B cell (primary cell): ENCODE data around the gene LAIR1. TPM values are rescaled to one million over a fixed set of nuclear protein-coding genes. Genes with fewer than 3 reads are reported as not detected.
A peak's percentile ranks its signal among the peaks of the same experiment; 100 is the strongest.

Experiments
- ATAC-seq: fragments of 200-7000 bp; cut with Tn5 transposase; one replicate; pipeline ENCODE4 v1.10.0; 2021; ENCODE audit warnings: low read depth, mild to moderate bottlenecking, moderate number of reproducible peaks, moderate library complexity
- CTCF ChIA-PET: fragments of 350-600 bp; sonication (Branson Sonifier 250); formaldehyde crosslinking; loops from one replicate; lab custom pipeline; 2021; ENCODE audit warnings: antibody characterized with exemption, inconsistent platforms; lab: Charles Lee
- POLR2A ChIA-PET: fragments of 350-600 bp; sonication (Branson Sonifier 250); formaldehyde crosslinking; loops from one replicate; lab custom pipeline; 2021; ENCODE audit warnings: antibody characterized with exemption; lab: Charles Lee
- DNase-seq: peaks from one replicate; pipeline ENCODE4 v3.0.0; 2013
- H2AFZ ChIP-seq: 2 replicates; pipeline ENCODE4 v1.6.1; 2012; ENCODE audit warnings: mild to moderate bottlenecking, low read depth, low read length; ENCODE audit not compliant: insufficient read depth, poor library complexity, severe bottlenecking
- H3K27ac ChIP-seq, 2 donors: 1 replicate in 1 of 2; 2 replicates in 1 of 2; pipeline ENCODE4 v1.5.1; 2012 to 2013; ENCODE audit warnings: low read length in 2 of 2, mild to moderate bottlenecking in 2 of 2, moderate library complexity in 1 of 2
- H3K27me3 ChIP-seq, 4 experiments: fragments of 200-600 bp in 1 of 4; sonication (generic) in 1 of 4; replicated peaks in 1 of 4; 1 replicate in 2 of 4; 2 replicates in 2 of 4; pipeline versions ENCODE4 v1.6.1 to v1.7.0; 2013 to 2016; ENCODE audit warnings: low read length in 3 of 4, mild to moderate bottlenecking in 2 of 4, mixed read lengths in 1 of 4, moderate library complexity in 1 of 4; ENCODE audit not compliant: insufficient read depth in 4 of 4, control insufficient read depth in 3 of 4; ENCODE audit errors: control extremely low read depth in 1 of 4
- H3K36me3 ChIP-seq, 2 experiments: replicated peaks in 1 of 2; 1 replicate in 1 of 2; 2 replicates in 1 of 2; pipeline versions ENCODE4 v1.6.1 to v1.7.1; 2013; ENCODE audit warnings: low read length in 1 of 2; ENCODE audit not compliant: insufficient read depth in 2 of 2, control insufficient read depth in 1 of 2; ENCODE audit errors: control extremely low read depth in 1 of 2, extremely low read depth in 1 of 2
- H3K4me1 ChIP-seq, 2 donors: fragments of 200-600 bp in 1 of 2; sonication (generic) in 1 of 2; 1 replicate in 1 of 2; 2 replicates in 1 of 2; pipeline versions ENCODE4 v1.5.1 to v1.6.1; 2013 to 2017; ENCODE audit warnings: low read length in 2 of 2; ENCODE audit not compliant: control insufficient read depth in 2 of 2, insufficient read depth in 2 of 2
- H3K4me2 ChIP-seq: replicated peaks from 2 replicates; pipeline ENCODE3; 2012; ENCODE audit warnings: mild to moderate bottlenecking, low read depth, low read length; ENCODE audit not compliant: poor library complexity, severe bottlenecking
- H3K4me3 ChIP-seq, 5 experiments: fragments of 200-600 bp in 1 of 5; sonication (generic) in 1 of 5; 1 replicate in 3 of 5; 2 replicates in 2 of 5; pipeline versions ENCODE4 v1.5.1 to v1.7.0; 2011 to 2016; ENCODE audit warnings: low read length in 4 of 5, mild to moderate bottlenecking in 4 of 5, low read depth in 2 of 5, control low read depth in 1 of 5, moderate library complexity in 1 of 5; ENCODE audit not compliant: insufficient read depth in 1 of 5; ENCODE audit errors: control extremely low read depth in 1 of 5, extremely low read depth in 1 of 5
- H3K79me2 ChIP-seq: fragments of 200-600 bp; sonication (generic); one replicate; pipeline ENCODE4 v1.6.0; 2016; ENCODE audit warnings: low read length; ENCODE audit not compliant: control insufficient read depth, insufficient read depth
- H3K9ac ChIP-seq: fragments of 200-600 bp; sonication (generic); 2 replicates; pipeline ENCODE4 v1.6.1; 2017; ENCODE audit warnings: mild to moderate bottlenecking, low read length, moderate library complexity
- H3K9me3 ChIP-seq, 3 donors: one replicate each; pipeline versions ENCODE4 v1.6.1 to v1.7.1; 2013; ENCODE audit warnings: low read length in 2 of 3; ENCODE audit not compliant: control insufficient read depth in 2 of 3, insufficient read depth in 1 of 3; ENCODE audit errors: control extremely low read depth in 1 of 3
- H4K20me1 ChIP-seq: 2 replicates; pipeline ENCODE4 v1.6.0; 2012; ENCODE audit warnings: mild to moderate bottlenecking, low read length; ENCODE audit not compliant: insufficient read depth, control insufficient read depth, poor library complexity, severe bottlenecking
- H3K27ac Mint-ChIP-seq: one replicate; pipeline ENCODE4 v1.8.0; 2021; ENCODE audit warnings: mixed read lengths
- H3K27me3 Mint-ChIP-seq: one replicate; pipeline ENCODE4 v1.8.0; 2021; ENCODE audit warnings: mixed read lengths
- H3K4me1 Mint-ChIP-seq: one replicate; pipeline ENCODE4 v1.8.0; 2021; ENCODE audit warnings: mixed read lengths
- H3K4me3 Mint-ChIP-seq: one replicate; pipeline ENCODE4 v1.8.0; 2021; ENCODE audit warnings: mixed read lengths
- H3K9me3 Mint-ChIP-seq: one replicate; pipeline ENCODE4 v1.8.0; 2022; ENCODE audit warnings: mixed read lengths; ENCODE audit not compliant: insufficient read depth
- CTCF ChIP-seq: fragments of 200-600 bp; IDR thresholded peaks from one replicate; pipeline ENCODE4 v1.8.0; 2022; ENCODE audit warnings: antibody characterized with exemption, mild to moderate bottlenecking
- EZH2 ChIP-seq: IDR thresholded peaks from 2 replicates; pipeline ENCODE4 v1.6.1; 2012; ENCODE audit warnings: borderline replicate concordance, low read depth, mild to moderate bottlenecking, moderate library complexity, low read length; ENCODE audit not compliant: insufficient read depth, poor library complexity, severe bottlenecking
- WGBS: methylation state at CpG from one replicate; pipeline ENCODE4 v1.1.5; 2013; ENCODE audit warnings: missing lambda C conversion rate; ENCODE audit not compliant: insufficient coverage; 5-methylcytosine and 5-hydroxymethylcytosine counted together
- intact Hi-C: fragments of 100-400 bp; cut with micrococcal nuclease; formaldehyde crosslinking; loops from one replicate; pipeline ENCODE4 v1.10.0; 2022
- polyA plus RNA-seq: library from polyadenylated mRNA; depleted of rRNA; stranded (reverse); fragments of >200 nt; gene quantifications from 2 replicates; pipeline ENCODE4 v1.2.3, GENCODE V29; 2012
- total RNA-seq, 2 donors: library from RNA; stranded (reverse); fragments of 120-200 nt in 1 of 2; gene quantifications; 1 replicate in 1 of 2; 2 replicates in 1 of 2; pipeline versions ENCODE4 v1.2.3 to v1.2.4, GENCODE V29; 2013 to 2022

LAIR1 gene
- total and polyA plus RNA-seq, 2 donors (not counting 1 experiment from before 2014, with no cell fraction given): 41.5 to 173 TPM

GRCh38 chr19:54333586-54334298, 31.0 kb downstream of the LAIR1 start:
- H2AFZ ChIP-seq: no peak overlapping the region
- ChIA-PET POLR2A (no interaction called here), CTCF (interaction anchor here (0.9 to 1.2 kb wide), 3 partner anchors 9 to 57 kb away, joined by 3 to 5 read pairs (median 4); no protein-coding TSS in a partner anchor)
- 100% methylated on average over 1 of the region's 3 CpGs for WGBS
- peaks cover 0 to 3% (median 0%) of the 10 kb centered on the region in 3 donors for H3K9me3 ChIP-seq
- no peaks in the 10 kb centered on the region for H3K36me3 ChIP-seq
- TF ChIP-seq CTCF: no peak
- no peak for TF ChIP-seq EZH2
- peaks cover 25 to 37% of the 10 kb centered on the region in 2 donors for H3K4me1 ChIP-seq
- peaks cover 4% of the 10 kb centered on the region for H3K79me2 ChIP-seq
- no peak overlapping the region for H3K27ac ChIP-seq
- peaks cover 45% of the 10 kb centered on the region for H3K4me1 Mint-ChIP-seq
- no peak overlapping the region for H3K4me3 Mint-ChIP-seq
- H3K9ac ChIP-seq: no peak overlapping the region
- no peaks in the 10 kb centered on the region for H4K20me1 ChIP-seq
- no peak overlapping the region for H3K4me3 ChIP-seq
- DNase-seq (no peak), ATAC-seq (no peak)
- peaks cover 1% of the 10 kb centered on the region for H3K9me3 Mint-ChIP-seq
- H3K27me3 Mint-ChIP-seq: no peaks in the 10 kb centered on the region
- no peaks in the 10 kb centered on the region for H3K27me3 ChIP-seq
- intact Hi-C loops: no loop called here
- H3K4me2 ChIP-seq: peak overlapping the region; percentile 10
- H3K27ac Mint-ChIP-seq: peak overlapping the region; percentile 63

- no peak for DNase-seq
- intact Hi-C loops: no loop called here
- no peak overlapping the region for H2AFZ ChIP-seq
- peaks cover 45% of the 10 kb centered on the region for H3K4me1 Mint-ChIP-seq
- H3K9me3 Mint-ChIP-seq: peaks cover 2% of the 10 kb centered on the region
- no peak overlapping the region for H3K4me2 ChIP-seq
- ChIA-PET CTCF (interaction anchor here (0.9 to 1.3 kb wide), 2 partner anchors 13 to 56 kb away, joined by 3 to 4 read pairs; no protein-coding TSS in a partner anchor), POLR2A (no interaction called here)
- no peaks in the 10 kb centered on the region for H3K27me3 Mint-ChIP-seq
- peaks cover 0 to 4% (median 0%) of the 10 kb centered on the region in 3 donors for H3K9me3 ChIP-seq
- ATAC-seq: no peak
- no peak overlapping the region for H3K4me3 Mint-ChIP-seq
- H3K4me1 ChIP-seq: peaks cover 30 to 41% of the 10 kb centered on the region in 2 donors
- no peak overlapping the region for H3K4me3 ChIP-seq
- H3K36me3 ChIP-seq: no peaks in the 10 kb centered on the region
- H3K27me3 ChIP-seq: no peaks in the 10 kb centered on the region
- no peak for TF ChIP-seq EZH2
- peaks cover 4% of the 10 kb centered on the region for H3K79me2 ChIP-seq
- H3K27ac Mint-ChIP-seq: no peak overlapping the region
- no peak overlapping the region for H3K9ac ChIP-seq
- no peak overlapping the region for H3K27ac ChIP-seq
- no peaks in the 10 kb centered on the region for H4K20me1 ChIP-seq
- 83% methylated on average over 1 of the region's 7 CpGs for WGBS
Measured at GRCh38 chr19:54332149-54332548, 32.6 kb downstream of the LAIR1 start.
